H9 (cell line): ENCODE results near the gene SBK2. TPM values are rescaled to one million over a fixed set of nuclear protein-coding genes. Genes with fewer than 3 reads are reported as not detected.

Experiments
- DNase-seq: peaks from one replicate; pipeline ENCODE4 v3.0.0-alpha.2; 2017
- H2AFZ ChIP-seq: one replicate; pipeline ENCODE4 v1.6.1; 2013; ENCODE audit warnings: mild to moderate bottlenecking, low read length, control low read depth, moderate library complexity
- H2AK5ac ChIP-seq: 2 replicates; pipeline ENCODE4 v1.6.1; 2013; ENCODE audit warnings: low read length, control low read depth, mixed read lengths; ENCODE audit not compliant: insufficient read length
- H2BK120ac ChIP-seq: one replicate; pipeline ENCODE4 v1.6.1; 2013; ENCODE audit warnings: low read depth, mild to moderate bottlenecking, low read length, control low read depth, inconsistent platforms; ENCODE audit not compliant: poor library complexity, severe bottlenecking
- H2BK12ac ChIP-seq: 2 replicates; pipeline ENCODE4 v1.6.1; 2013; ENCODE audit warnings: low read length, control low read depth, mixed read lengths, low read depth; ENCODE audit not compliant: insufficient read length
- H2BK15ac ChIP-seq: 2 replicates; pipeline ENCODE4 v1.6.1; 2013; ENCODE audit warnings: low read depth, low read length, control low read depth
- H2BK20ac ChIP-seq: one replicate; pipeline ENCODE4 v1.6.1; 2013; ENCODE audit warnings: low read depth, mild to moderate bottlenecking, low read length, control low read depth, inconsistent platforms; ENCODE audit not compliant: poor library complexity, severe bottlenecking
- H2BK5ac ChIP-seq: 2 replicates; pipeline ENCODE4 v1.6.1; 2013; ENCODE audit warnings: low read length, control low read depth, mixed read lengths; ENCODE audit not compliant: insufficient read length
- H3K14ac ChIP-seq: 2 replicates; pipeline ENCODE4 v1.6.1; 2013; ENCODE audit warnings: low read length, control low read depth; ENCODE audit not compliant: insufficient read depth
- H3K18ac ChIP-seq: 2 replicates; pipeline ENCODE4 v1.6.1; 2013; ENCODE audit warnings: low read depth, mild to moderate bottlenecking, mixed read lengths, low read length, control low read depth; ENCODE audit not compliant: insufficient read length
- H3K23ac ChIP-seq: 2 replicates; pipeline ENCODE4 v1.6.1; 2013; ENCODE audit warnings: low read length, control low read depth, mixed read lengths, low read depth; ENCODE audit not compliant: insufficient read length
- H3K23me2 ChIP-seq: 2 replicates; pipeline ENCODE4 v1.6.1; 2013; ENCODE audit warnings: low read depth, mild to moderate bottlenecking, mixed read lengths, low read length, control low read depth; ENCODE audit not compliant: insufficient read length, poor library complexity, severe bottlenecking
- H3K27ac ChIP-seq: 2 replicates; pipeline ENCODE4 v1.5.1; 2013; ENCODE audit warnings: low read length, control low read depth, mixed read lengths, low read depth; ENCODE audit not compliant: insufficient read length
- H3K27me3 ChIP-seq: 2 replicates; pipeline ENCODE4 v1.6.1; 2013; ENCODE audit warnings: low read length, control low read depth, inconsistent platforms; ENCODE audit not compliant: insufficient read depth
- H3K4ac ChIP-seq: 2 replicates; pipeline ENCODE4 v1.6.1; 2013; ENCODE audit warnings: low read depth, mild to moderate bottlenecking, control low read depth, inconsistent platforms, low read length, moderate library complexity
- H3K4me1 ChIP-seq: 2 replicates; pipeline ENCODE4 v1.6.1; 2013; ENCODE audit warnings: low read length, control low read depth, inconsistent platforms; ENCODE audit not compliant: insufficient read depth
- H3K4me2 ChIP-seq: 2 replicates; pipeline ENCODE4 v1.6.1; 2013; ENCODE audit warnings: low read length, control low read depth, mixed read lengths; ENCODE audit not compliant: insufficient read length, insufficient read depth
- H3K56ac ChIP-seq: 2 replicates; pipeline ENCODE4 v1.6.1; 2013; ENCODE audit warnings: low read depth, mild to moderate bottlenecking, mixed read lengths, low read length, control low read depth; ENCODE audit not compliant: insufficient read length
- H3K79me1 ChIP-seq: 2 replicates; pipeline ENCODE4 v1.6.1; 2013; ENCODE audit warnings: low read depth, mild to moderate bottlenecking, moderate library complexity, low read length, control low read depth, inconsistent platforms; ENCODE audit not compliant: insufficient read depth, poor library complexity, severe bottlenecking
- H3K79me2 ChIP-seq: 2 replicates; pipeline ENCODE4 v1.6.1; 2013; ENCODE audit warnings: low read length, control low read depth, inconsistent platforms; ENCODE audit not compliant: insufficient read depth
- H3K9ac ChIP-seq: 2 replicates; pipeline ENCODE4 v1.6.1; 2013; ENCODE audit warnings: low read length, control low read depth, mixed read lengths; ENCODE audit not compliant: insufficient read length; ENCODE audit errors: extremely low read depth
- H3K9me3 ChIP-seq: one replicate; pipeline ENCODE4 v1.6.1; 2013; ENCODE audit warnings: low read depth, low read length, inconsistent platforms; ENCODE audit not compliant: control insufficient read depth
- H3T11ph ChIP-seq: one replicate; pipeline ENCODE4 v1.6.1; 2013; ENCODE audit warnings: mild to moderate bottlenecking, low read length, control low read depth, inconsistent platforms
- H4K20me1 ChIP-seq: one replicate; pipeline ENCODE4 v1.6.1; 2013; ENCODE audit not compliant: control insufficient read depth, insufficient read length, insufficient read depth
- H4K5ac ChIP-seq: 2 replicates; pipeline ENCODE4 v1.6.1; 2013; ENCODE audit warnings: low read depth, mild to moderate bottlenecking, mixed read lengths, low read length, control low read depth; ENCODE audit not compliant: insufficient read length
- H4K8ac ChIP-seq: replicated peaks from 2 replicates; pipeline ENCODE4 v1.6.1; 2013; ENCODE audit warnings: low read length, control low read depth, mixed read lengths, low read depth; ENCODE audit not compliant: insufficient read length
- H4K91ac ChIP-seq: 2 replicates; pipeline ENCODE4 v1.6.1; 2013; ENCODE audit warnings: low read depth, mild to moderate bottlenecking, moderate library complexity, mixed read lengths, low read length, control low read depth; ENCODE audit not compliant: insufficient read length
- H3K27ac Mint-ChIP-seq, 3 experiments: 2 replicates in 2 of 3; 3 replicates in 1 of 3; pipeline ENCODE4 v1.8.0; 2020 to 2021; ENCODE audit warnings: mixed read lengths in 3 of 3, mild to moderate bottlenecking in 1 of 3, moderate library complexity in 1 of 3
- H3K27me3 Mint-ChIP-seq: 2 replicates; pipeline ENCODE4 v1.8.0; 2021; ENCODE audit warnings: low read depth, mild to moderate bottlenecking, moderate library complexity, mixed read lengths
- H3K36me3 Mint-ChIP-seq, 3 experiments: 2 replicates in 2 of 3; 3 replicates in 1 of 3; pipeline ENCODE4 v1.8.0; 2020 to 2021; ENCODE audit warnings: low read depth in 3 of 3, mixed read lengths in 3 of 3; ENCODE audit not compliant: insufficient read depth in 1 of 3
- H3K4me1 Mint-ChIP-seq, 2 experiments: 2 replicates each; pipeline ENCODE4 v1.8.0; 2020; ENCODE audit warnings: mixed read lengths in 2 of 2
- H3K4me3 Mint-ChIP-seq, 2 experiments: 2 replicates in 1 of 2; 3 replicates in 1 of 2; pipeline ENCODE4 v1.8.0; 2020 to 2021; ENCODE audit warnings: mild to moderate bottlenecking in 2 of 2, mixed read lengths in 2 of 2, moderate library complexity in 1 of 2
- H3K9me3 Mint-ChIP-seq, 2 experiments: 2 replicates in 1 of 2; 3 replicates in 1 of 2; pipeline ENCODE4 v1.8.0; 2020; ENCODE audit warnings: mild to moderate bottlenecking in 2 of 2, mixed read lengths in 2 of 2, moderate library complexity in 1 of 2
- CTCF ChIP-seq: fragments of 200-600 bp; sonication (generic); conservative IDR thresholded peaks from 3 replicates; pipeline ENCODE4 v1.8.0; 2021; ENCODE audit warnings: antibody characterized with exemption, mild to moderate bottlenecking
- WGBS: extraction: QIAGEN DNeasy Blood & Tissue Kit; methylation state at CpG from one replicate; pipeline ENCODE4 v1.1.7; 2013; ENCODE audit warnings: missing lambda C conversion rate, low lambda C conversion rate, mixed read lengths; ENCODE audit not compliant: insufficient read length; ENCODE audit errors: extremely low coverage; 5-methylcytosine and 5-hydroxymethylcytosine counted together
- total RNA-seq: library from RNA; stranded (reverse); gene quantifications from 2 replicates; pipeline ENCODE4 v1.2.1, GENCODE V29; 2021

Gene SBK2
- total RNA-seq, 1 experiment from 2014 or later = 2.8 TPM

GRCh38 chr19:55500368-55500952 lies 36.5 kb downstream of the SBK2 start:
- no peak overlapping the region for H3K27ac Mint-ChIP-seq
- peaks cover 67% of the 10 kb centered on the region for H3K27me3 Mint-ChIP-seq
- H3K4me2 ChIP-seq = no peak overlapping the region

More at GRCh38 chr19:55500368-55500952, 36.5 kb downstream of the SBK2 start:
- Histone ChIP-seq H3K4me1 (no peaks in the 10 kb centered on the region), H3K27ac (no peak overlapping the region), H3K27me3 (peaks cover 5% of the 10 kb centered on the region), H2AK5ac (no peak overlapping the region), H2BK5ac (no peak overlapping the region), H2AFZ (no peak overlapping the region), H3K9ac (no peak overlapping the region), H3K4ac (no peak overlapping the region), H2BK15ac (no peak overlapping the region), H3K23ac (no peak overlapping the region), H3K18ac (no peak overlapping the region), H3K56ac (no peak overlapping the region), H3K79me1 (no peaks in the 10 kb centered on the region), H3K23me2 (no peaks in the 10 kb centered on the region), H3T11ph (no peak overlapping the region), H3K14ac (no peak overlapping the region), H4K20me1 (no peaks in the 10 kb centered on the region), H2BK12ac (no peak overlapping the region), H3K9me3 (no peaks in the 10 kb centered on the region), H4K5ac (no peak overlapping the region), H4K8ac (no peak overlapping the region), H4K91ac (no peak overlapping the region), H2BK20ac (no peak overlapping the region), H2BK120ac (no peak overlapping the region), H3K79me2 (no peaks in the 10 kb centered on the region)
- no peak for DNase-seq
- no peak for TF ChIP-seq CTCF
- peaks cover 13 to 14% of the 10 kb centered on the region in 2 experiments for H3K4me1 Mint-ChIP-seq
- H3K4me3 Mint-ChIP-seq = no peak overlapping the region
- H3K36me3 Mint-ChIP-seq = peaks cover 3 to 8% (median 7%) of the 10 kb centered on the region in 3 experiments
- no CpG with 5 or more reads among the region's 26 CpGs for WGBS
- peaks cover 11 to 19% of the 10 kb centered on the region in 2 experiments for H3K9me3 Mint-ChIP-seq
